HEK293 (cell line): Measurements from ENCODE around the gene EGFL8.
"Not testable (repeated sequence)": the region's sequence is repeated elsewhere in the genome, so short reads cannot be mapped to it uniquely, and the experiment has no call there.

ENCODE experiments used
- CTCF ChIA-PET: fragments of 350-600 bp; formaldehyde crosslinking; extraction: SDS; loops from one replicate; lab custom pipeline; 2021; ENCODE audit warnings: antibody characterized with exemption; lab: Yijun Ruan, JAX
- POLR2A ChIA-PET: fragments of 300-600 bp; formaldehyde crosslinking; extraction: SDS; loops from one replicate; lab custom pipeline; 2020; ENCODE audit warnings: antibody characterized with exemption, inconsistent platforms; lab: Yijun Ruan, JAX
- H3K27ac ChIP-seq: fragments of 200-500 bp; sonication (Bioruptor generic); 2 replicates; pipeline ENCODE4 v1.5.1; 2014; ENCODE audit warnings: low read depth, low read length, control low read depth, inconsistent platforms; ENCODE audit errors: extremely low read depth
- H3K36me3 ChIP-seq, 2 experiments: fragments of 200-500 bp in 1 of 2; sonication (Bioruptor generic) in 1 of 2; 1 replicate in 1 of 2; 2 replicates in 1 of 2; pipeline ENCODE4 v1.5.1; 2014 to 2017; ENCODE audit warnings: inconsistent platforms in 2 of 2, low read length in 2 of 2; ENCODE audit not compliant: control insufficient read depth in 2 of 2, insufficient read depth in 1 of 2
- H3K4me1 ChIP-seq: fragments of 200-500 bp; sonication (Bioruptor generic); 2 replicates; pipeline ENCODE4 v1.5.1; 2014; ENCODE audit warnings: mild to moderate bottlenecking, low read length, inconsistent platforms; ENCODE audit not compliant: control insufficient read depth, insufficient read depth
- H3K4me3 ChIP-seq: 2 replicates; pipeline ENCODE4 v1.5.1; 2011; ENCODE audit warnings: low read depth, mild to moderate bottlenecking, control low read depth, low read length, moderate library complexity
- H3K9me3 ChIP-seq: fragments of 200-500 bp; sonication (Bioruptor generic); 2 replicates; pipeline ENCODE4 v1.5.1; 2014; ENCODE audit warnings: low read depth, low read length, inconsistent platforms; ENCODE audit not compliant: control insufficient read depth, insufficient read depth
- BCL11A ChIP-seq: fragments of 450-650 bp; formaldehyde crosslinking; IDR thresholded peaks from 2 replicates; pipeline ENCODE4 v1.5.1; 2016; ENCODE audit warnings: low read depth, missing biosample characterization, missing genetic modification characterization
- EGR2 ChIP-seq: fragments of 450-650 bp; formaldehyde crosslinking; IDR thresholded peaks from 2 replicates; pipeline ENCODE4 v1.5.1; 2016; ENCODE audit warnings: low read depth, missing biosample characterization, missing genetic modification characterization
- GFI1B ChIP-seq: fragments of 450-650 bp; formaldehyde crosslinking; IDR thresholded peaks from 2 replicates; pipeline ENCODE4 v1.5.1; 2016; ENCODE audit warnings: missing biosample characterization, missing genetic modification characterization
- IKZF3 ChIP-seq: fragments of 450-650 bp; IDR thresholded peaks from 2 replicates; pipeline ENCODE4 v1.5.0; 2018; ENCODE audit warnings: missing biosample characterization, mild to moderate bottlenecking, missing genetic modification characterization, moderate library complexity
- WT1 ChIP-seq: fragments of 450-650 bp; formaldehyde crosslinking; IDR thresholded peaks from 2 replicates; pipeline ENCODE4 v1.5.1; 2016; ENCODE audit warnings: missing biosample characterization, missing genetic modification characterization
- ZFP69B ChIP-seq: fragments of 450-650 bp; formaldehyde crosslinking; IDR thresholded peaks from 2 replicates; pipeline ENCODE4 v1.5.1; 2016; ENCODE audit warnings: missing biosample characterization, missing genetic modification characterization
- ZNF600 ChIP-seq: fragments of 450-650 bp; formaldehyde crosslinking; IDR thresholded peaks from 2 replicates; pipeline ENCODE4 v1.5.1; 2016; ENCODE audit warnings: missing biosample characterization, missing genetic modification characterization
- ZNF624 ChIP-seq: fragments of 450-650 bp; formaldehyde crosslinking; IDR thresholded peaks from 2 replicates; pipeline ENCODE4 v1.5.1; 2017; ENCODE audit warnings: missing biosample characterization, missing genetic modification characterization
- ZNF785 ChIP-seq: fragments of 450-650 bp; formaldehyde crosslinking; IDR thresholded peaks from 2 replicates; pipeline ENCODE4 v1.5.1; 2016; ENCODE audit warnings: missing biosample characterization, missing genetic modification characterization
- TF ChIP-seq, protein P1 (sequence below): fragments of 450-650 bp; formaldehyde crosslinking; IDR thresholded peaks from 2 replicates; pipeline ENCODE4 v1.5.0; 2017; ENCODE audit warnings: missing biosample characterization, missing genetic modification characterization, borderline replicate concordance
- TF ChIP-seq, protein P2 (sequence below): fragments of 450-650 bp; formaldehyde crosslinking; IDR thresholded peaks from 2 replicates; pipeline ENCODE4; 2016; ENCODE audit warnings: missing biosample characterization, missing genetic modification characterization
- TF ChIP-seq, protein P3 (sequence below): fragments of 450-650 bp; formaldehyde crosslinking; IDR thresholded peaks from 2 replicates; pipeline ENCODE4 v1.5.1; 2017; ENCODE audit warnings: missing biosample characterization, missing genetic modification characterization
- TF ChIP-seq, protein P4 (sequence below): fragments of 450-650 bp; formaldehyde crosslinking; IDR thresholded peaks from 2 replicates; pipeline ENCODE4 v1.5.1; 2016; ENCODE audit warnings: missing biosample characterization, missing genetic modification characterization

EGFL8 gene

DNA sequence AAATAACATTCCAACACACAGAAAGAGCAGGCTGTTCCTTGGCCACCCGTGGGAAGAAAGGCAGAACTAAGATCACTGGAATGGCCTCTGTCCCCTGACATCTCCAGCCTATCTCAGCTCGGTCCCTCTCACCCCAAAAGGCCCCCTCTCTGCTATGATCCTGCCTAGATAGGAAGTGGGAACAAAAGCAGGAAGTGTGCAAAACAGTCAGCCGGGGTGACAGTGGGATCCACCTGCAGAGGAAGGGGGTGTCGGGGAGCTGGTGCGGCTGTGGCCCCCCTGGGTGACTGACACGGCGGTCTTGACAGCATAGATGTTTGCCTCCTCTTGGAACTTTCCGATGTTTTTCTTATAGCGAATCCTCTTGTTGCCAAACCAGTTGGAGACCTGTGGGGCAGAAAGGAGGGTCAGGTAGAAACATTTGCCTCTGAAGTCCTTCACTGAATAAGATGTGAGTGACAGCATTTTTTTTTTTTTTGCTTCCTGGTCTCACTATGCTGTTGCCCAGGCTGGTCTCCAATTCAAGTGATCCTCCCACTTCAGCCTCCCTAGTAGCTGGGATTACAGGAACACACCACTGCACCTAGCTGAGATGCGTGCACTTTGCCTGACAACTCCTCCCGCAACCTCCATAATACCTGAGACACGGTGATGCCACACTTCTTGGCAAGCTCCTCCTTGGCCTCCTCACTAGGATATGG is 22.8 kb downstream of the EGFL8 start (continued):
- TF ChIP-seq, protein P1, sequence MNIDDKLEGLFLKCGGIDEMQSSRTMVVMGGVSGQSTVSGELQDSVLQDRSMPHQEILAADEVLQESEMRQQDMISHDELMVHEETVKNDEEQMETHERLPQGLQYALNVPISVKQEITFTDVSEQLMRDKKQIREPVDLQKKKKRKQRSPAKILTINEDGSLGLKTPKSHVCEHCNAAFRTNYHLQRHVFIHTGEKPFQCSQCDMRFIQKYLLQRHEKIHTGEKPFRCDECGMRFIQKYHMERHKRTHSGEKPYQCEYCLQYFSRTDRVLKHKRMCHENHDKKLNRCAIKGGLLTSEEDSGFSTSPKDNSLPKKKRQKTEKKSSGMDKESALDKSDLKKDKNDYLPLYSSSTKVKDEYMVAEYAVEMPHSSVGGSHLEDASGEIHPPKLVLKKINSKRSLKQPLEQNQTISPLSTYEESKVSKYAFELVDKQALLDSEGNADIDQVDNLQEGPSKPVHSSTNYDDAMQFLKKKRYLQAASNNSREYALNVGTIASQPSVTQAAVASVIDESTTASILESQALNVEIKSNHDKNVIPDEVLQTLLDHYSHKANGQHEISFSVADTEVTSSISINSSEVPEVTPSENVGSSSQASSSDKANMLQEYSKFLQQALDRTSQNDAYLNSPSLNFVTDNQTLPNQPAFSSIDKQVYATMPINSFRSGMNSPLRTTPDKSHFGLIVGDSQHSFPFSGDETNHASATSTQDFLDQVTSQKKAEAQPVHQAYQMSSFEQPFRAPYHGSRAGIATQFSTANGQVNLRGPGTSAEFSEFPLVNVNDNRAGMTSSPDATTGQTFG (tag by site-specific recombination): no peak
- no peak for TF ChIP-seq ZNF624 (tag by site-specific recombination)

DNA sequence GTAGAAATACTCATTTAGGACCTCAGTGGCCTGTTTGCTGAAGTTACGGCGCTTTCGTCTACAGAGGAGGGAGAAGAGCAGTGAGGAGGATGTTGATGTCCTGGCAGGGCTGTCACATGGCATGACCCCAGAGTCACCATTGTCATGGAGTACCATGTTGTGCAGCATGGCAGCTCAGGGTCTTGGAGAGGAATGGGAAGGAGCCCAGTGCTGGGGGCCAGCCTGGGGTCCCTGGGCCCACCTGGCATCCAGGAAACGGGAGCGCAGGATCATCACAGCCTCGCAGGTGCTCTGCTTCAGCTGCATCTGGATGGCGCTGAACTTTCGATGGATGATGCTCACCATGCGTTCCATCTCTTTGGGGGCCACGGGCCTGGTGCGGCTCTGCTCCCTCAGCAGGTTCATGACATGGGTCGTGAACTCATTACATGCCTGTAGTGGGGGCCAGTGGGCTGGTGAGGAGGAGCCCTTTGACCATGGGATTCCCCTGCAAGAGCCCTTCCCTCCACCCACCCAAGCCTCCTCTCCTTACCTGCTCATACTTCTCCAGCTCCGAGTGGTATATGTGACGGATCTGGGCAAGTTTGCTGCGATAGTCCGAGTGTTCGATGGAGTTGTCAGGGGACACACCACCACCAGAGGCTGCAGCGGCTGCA is 23.5 kb downstream of the EGFL8 start:
- 0 out of 2 replicates have a peak, but pooled peaks have one; percentile 51 for TF ChIP-seq ZNF600 (tag by site-specific recombination)
- TF ChIP-seq, all 188 proteins: peak for 1; not testable (repeated sequence) for 187
- H3K36me3 ChIP-seq: peaks cover 0 to 43% of the 10 kb centered on the region in 2 experiments; a peak in 1 of 3 replicates
- H3K4me3 ChIP-seq, H3K4me1 ChIP-seq, H3K9me3 ChIP-seq, H3K27ac ChIP-seq: not testable (repeated sequence)
- ChIA-PET CTCF (interaction anchor here (0.6 kb wide), 1 partner anchor 757 kb away, joined by 3 read pairs; no protein-coding TSS in a partner anchor), POLR2A (interaction anchor here (1.2 to 1.9 kb wide), 4 partner anchors 8 to 19 kb away, joined by 3 to 11 read pairs (median 5); partner anchors contain the start of genes AGPAT1 and RNF5)

DNA sequence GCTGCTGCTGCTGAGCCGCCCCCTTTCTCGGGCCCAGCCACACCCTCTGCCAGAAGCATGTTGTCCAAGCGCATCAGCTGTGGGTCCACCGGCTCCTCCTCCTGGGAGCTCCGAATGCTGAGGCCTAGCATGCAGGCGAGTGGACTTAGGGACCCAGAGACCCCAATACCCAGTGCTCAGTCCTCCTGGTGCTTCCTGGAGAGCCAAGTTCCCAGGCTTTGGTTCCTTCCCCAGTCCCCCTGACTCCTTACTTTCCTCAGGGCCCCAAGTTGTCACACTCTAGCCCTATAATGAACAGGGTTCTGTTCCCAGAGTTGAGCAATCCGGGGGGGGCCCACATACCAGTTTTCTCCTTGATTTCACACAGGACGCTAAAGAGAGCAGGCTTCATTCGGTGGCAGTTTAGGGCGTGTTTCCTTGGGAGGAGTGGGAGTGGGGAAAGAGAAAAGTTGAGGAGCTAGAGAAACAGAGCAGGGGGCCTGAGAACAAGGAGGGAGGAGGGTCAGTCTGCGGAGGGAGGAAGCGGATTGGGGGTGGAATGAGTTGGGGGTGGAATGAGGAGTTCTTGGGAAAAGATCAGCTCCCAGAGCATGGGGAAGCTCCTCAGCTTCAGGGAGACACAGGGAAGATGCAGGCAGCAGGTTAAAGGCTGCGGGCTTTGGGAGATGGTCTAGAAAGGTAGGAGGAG is 24.1 kb downstream of the EGFL8 start:
- Histone ChIP-seq H3K27ac (peak overlapping the region; percentile 77), H3K36me3 (peaks cover 0 to 36% of the 10 kb centered on the region in 2 experiments; a peak in 1 of 3 replicates), H3K4me1 (peaks cover 6% of the 10 kb centered on the region), H3K4me3 (peak overlapping the region; percentile 62), H3K9me3 (no peaks in the 10 kb centered on the region)
- ChIA-PET CTCF (interaction anchor here (0.6 to 1.1 kb wide), 3 partner anchors 66 to 756 kb away, joined by 3 to 5 read pairs (median 3); no protein-coding TSS in a partner anchor), POLR2A (interaction anchor here (1.2 to 1.9 kb wide), 3 partner anchors 10 to 20 kb away, joined by 3 to 5 read pairs (median 5); partner anchors contain the start of genes AGPAT1 and RNF5)
- TF ChIP-seq BCL11A (no peak), ZFP69B (peak; percentile 82), GFI1B (tag by site-specific recombination) (no peak), EGR2 (tag by site-specific recombination) (peak; percentile 32; the same call in 1 of the 2 replicates), ZNF785 (tag by site-specific recombination) (no peak), WT1 (tag by site-specific recombination) (peak; percentile 46; the same call in 1 of the 2 replicates), IKZF3 (tag by site-specific recombination) (0 out of 2 replicates have a peak, but pooled peaks have one; percentile 26)
- TF ChIP-seq, protein P2, sequence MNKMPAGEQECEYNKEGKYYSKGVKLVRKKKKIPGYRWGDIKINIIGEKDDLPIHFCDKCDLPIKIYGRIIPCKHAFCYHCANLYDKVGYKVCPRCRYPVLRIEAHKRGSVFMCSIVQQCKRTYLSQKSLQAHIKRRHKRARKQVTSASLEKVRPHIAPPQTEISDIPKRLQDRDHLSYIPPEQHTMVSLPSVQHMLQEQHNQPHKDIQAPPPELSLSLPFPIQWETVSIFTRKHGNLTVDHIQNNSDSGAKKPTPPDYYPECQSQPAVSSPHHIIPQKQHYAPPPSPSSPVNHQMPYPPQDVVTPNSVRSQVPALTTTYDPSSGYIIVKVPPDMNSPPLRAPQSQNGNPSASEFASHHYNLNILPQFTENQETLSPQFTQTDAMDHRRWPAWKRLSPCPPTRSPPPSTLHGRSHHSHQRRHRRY (tag by site-specific recombination): no peak
- TF ChIP-seq, protein P3, sequence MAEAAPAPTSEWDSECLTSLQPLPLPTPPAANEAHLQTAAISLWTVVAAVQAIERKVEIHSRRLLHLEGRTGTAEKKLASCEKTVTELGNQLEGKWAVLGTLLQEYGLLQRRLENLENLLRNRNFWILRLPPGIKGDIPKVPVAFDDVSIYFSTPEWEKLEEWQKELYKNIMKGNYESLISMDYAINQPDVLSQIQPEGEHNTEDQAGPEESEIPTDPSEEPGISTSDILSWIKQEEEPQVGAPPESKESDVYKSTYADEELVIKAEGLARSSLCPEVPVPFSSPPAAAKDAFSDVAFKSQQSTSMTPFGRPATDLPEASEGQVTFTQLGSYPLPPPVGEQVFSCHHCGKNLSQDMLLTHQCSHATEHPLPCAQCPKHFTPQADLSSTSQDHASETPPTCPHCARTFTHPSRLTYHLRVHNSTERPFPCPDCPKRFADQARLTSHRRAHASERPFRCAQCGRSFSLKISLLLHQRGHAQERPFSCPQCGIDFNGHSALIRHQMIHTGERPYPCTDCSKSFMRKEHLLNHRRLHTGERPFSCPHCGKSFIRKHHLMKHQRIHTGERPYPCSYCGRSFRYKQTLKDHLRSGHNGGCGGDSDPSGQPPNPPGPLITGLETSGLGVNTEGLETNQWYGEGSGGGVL (tag by site-specific recombination): 0 out of 2 replicates have a peak, but pooled peaks have one; percentile 23
- TF ChIP-seq, protein P4, sequence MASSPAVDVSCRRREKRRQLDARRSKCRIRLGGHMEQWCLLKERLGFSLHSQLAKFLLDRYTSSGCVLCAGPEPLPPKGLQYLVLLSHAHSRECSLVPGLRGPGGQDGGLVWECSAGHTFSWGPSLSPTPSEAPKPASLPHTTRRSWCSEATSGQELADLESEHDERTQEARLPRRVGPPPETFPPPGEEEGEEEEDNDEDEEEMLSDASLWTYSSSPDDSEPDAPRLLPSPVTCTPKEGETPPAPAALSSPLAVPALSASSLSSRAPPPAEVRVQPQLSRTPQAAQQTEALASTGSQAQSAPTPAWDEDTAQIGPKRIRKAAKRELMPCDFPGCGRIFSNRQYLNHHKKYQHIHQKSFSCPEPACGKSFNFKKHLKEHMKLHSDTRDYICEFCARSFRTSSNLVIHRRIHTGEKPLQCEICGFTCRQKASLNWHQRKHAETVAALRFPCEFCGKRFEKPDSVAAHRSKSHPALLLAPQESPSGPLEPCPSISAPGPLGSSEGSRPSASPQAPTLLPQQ (tag by site-specific recombination): peak; percentile 82
